Measurements from ENCODE around the gene CACHD1. TPM values are rescaled to one million over a fixed set of nuclear protein-coding genes. Genes with fewer than 3 reads are reported as not detected.

CACHD1 gene
- total RNA-seq, 1 experiment from 2014 or later = 8.4 TPM

DNA sequence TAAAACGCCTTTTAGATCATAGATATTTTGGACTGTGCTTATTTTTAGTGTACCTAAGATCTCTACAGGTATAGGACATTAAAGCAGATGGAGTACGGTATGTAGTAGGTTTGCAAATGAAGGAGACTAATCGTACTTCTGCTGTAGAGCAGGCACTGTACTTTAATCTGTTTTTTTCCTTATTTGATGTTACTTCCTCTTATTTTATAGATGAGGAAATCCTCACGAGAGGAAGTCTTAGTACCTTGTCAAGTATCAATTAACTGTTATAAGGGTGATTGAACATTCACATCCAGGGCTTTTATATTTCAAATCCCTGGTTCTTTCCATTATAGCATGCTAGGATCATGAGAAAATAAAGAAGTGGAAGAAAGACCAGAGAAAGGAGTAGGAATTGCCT is 41.1 kb downstream of the CACHD1 start:
- CTCF ChIA-PET = no interaction called here
- BruUV-seq (replicated peaks) = no TSS peak

More for the DNA sequence above, 41.1 kb downstream of the CACHD1 start:
- Histone ChIP-seq H3K9ac (ENCODE audit: low read length) (no peak overlapping the region), H3K4me3 (replicated peaks in 1 of 2; ENCODE audit: low read depth in 1 of 2, low read length in 2 of 2) (no peak overlapping the region), H2AFZ (ENCODE audit: low read depth, low read length, poor library complexity, severe bottlenecking) (no peak overlapping the region), H3K9me3 (ENCODE audit: control insufficient read depth in 1 of 2, insufficient read depth in 1 of 2, low read depth in 1 of 2, low read length in 2 of 2) (no peaks in the 10 kb centered on the region), H4K20me1 (ENCODE audit: insufficient read depth) (no peaks in the 10 kb centered on the region; the same call in 1 of the 2 replicates), H3K79me2 (ENCODE audit: insufficient read depth, low read length) (no peaks in the 10 kb centered on the region), H3K4me2 (ENCODE audit: low read length) (no peak overlapping the region), H3K27ac (ENCODE audit: low read depth, low read length) (no peak overlapping the region), H3K36me3 (ENCODE audit: control insufficient read depth in 1 of 2, insufficient read depth in 2 of 2, low read length in 2 of 2) (no peaks in the 10 kb centered on the region), H3K27me3 (ENCODE audit: insufficient read depth, low read length) (no peaks in the 10 kb centered on the region), H3K4me1 (ENCODE audit: control insufficient read depth in 1 of 2, insufficient read depth in 2 of 2, low read length in 2 of 2) (peaks cover 4 to 8% of the 10 kb centered on the region in 2 experiments; a peak in 3 of 4 replicates), H3K9me2 (ENCODE audit: insufficient read depth) (no peaks in the 10 kb centered on the region)
- ATAC-seq (no peak), DNase-seq (ENCODE audit: low read depth, low spot score) (no peak)
- intact Hi-C loops (cut with micrococcal nuclease) = no loop called here
- TF ChIP-seq CBX3 (IDR thresholded peaks at IDR 0.05; ENCODE audit: low read depth) = no peak
- no peak for TF ChIP-seq SRF (IDR thresholded peaks at IDR 0.05; ENCODE audit: low read depth)
- no peak for TF ChIP-seq POLR2A (IDR thresholded peaks at IDR 0.05; ENCODE audit: borderline replicate concordance, extremely low read depth, insufficient read depth, insufficient read length)
- no peak for TF ChIP-seq EZH2 (IDR thresholded peaks at IDR 0.05)
- TF ChIP-seq JUND (IDR thresholded peaks at IDR 0.05) = no peak
- TF ChIP-seq FOSL1 (IDR thresholded peaks at IDR 0.05; ENCODE audit: low read depth) = no peak
- no peak for TF ChIP-seq TCF7L2 (IDR thresholded peaks at IDR 0.05; ENCODE audit: borderline replicate concordance, extremely low read depth, insufficient read depth, insufficient read length)
- TF ChIP-seq EGR1 (IDR thresholded peaks at IDR 0.05; ENCODE audit: low read depth) = no peak
- TF ChIP-seq RAD21 (IDR thresholded peaks at IDR 0.05; ENCODE audit: low read depth) = no peak
- TF ChIP-seq YY1 (IDR thresholded peaks at IDR 0.05; ENCODE audit: extremely low read depth, insufficient replicate concordance, low read depth, low read length) = no peak
- TF ChIP-seq SP1 (IDR thresholded peaks at IDR 0.05; ENCODE audit: low read depth) = no peak
- no peak for TF ChIP-seq ZFX (IDR thresholded peaks at IDR 0.05)
- TF ChIP-seq, protein P1, sequence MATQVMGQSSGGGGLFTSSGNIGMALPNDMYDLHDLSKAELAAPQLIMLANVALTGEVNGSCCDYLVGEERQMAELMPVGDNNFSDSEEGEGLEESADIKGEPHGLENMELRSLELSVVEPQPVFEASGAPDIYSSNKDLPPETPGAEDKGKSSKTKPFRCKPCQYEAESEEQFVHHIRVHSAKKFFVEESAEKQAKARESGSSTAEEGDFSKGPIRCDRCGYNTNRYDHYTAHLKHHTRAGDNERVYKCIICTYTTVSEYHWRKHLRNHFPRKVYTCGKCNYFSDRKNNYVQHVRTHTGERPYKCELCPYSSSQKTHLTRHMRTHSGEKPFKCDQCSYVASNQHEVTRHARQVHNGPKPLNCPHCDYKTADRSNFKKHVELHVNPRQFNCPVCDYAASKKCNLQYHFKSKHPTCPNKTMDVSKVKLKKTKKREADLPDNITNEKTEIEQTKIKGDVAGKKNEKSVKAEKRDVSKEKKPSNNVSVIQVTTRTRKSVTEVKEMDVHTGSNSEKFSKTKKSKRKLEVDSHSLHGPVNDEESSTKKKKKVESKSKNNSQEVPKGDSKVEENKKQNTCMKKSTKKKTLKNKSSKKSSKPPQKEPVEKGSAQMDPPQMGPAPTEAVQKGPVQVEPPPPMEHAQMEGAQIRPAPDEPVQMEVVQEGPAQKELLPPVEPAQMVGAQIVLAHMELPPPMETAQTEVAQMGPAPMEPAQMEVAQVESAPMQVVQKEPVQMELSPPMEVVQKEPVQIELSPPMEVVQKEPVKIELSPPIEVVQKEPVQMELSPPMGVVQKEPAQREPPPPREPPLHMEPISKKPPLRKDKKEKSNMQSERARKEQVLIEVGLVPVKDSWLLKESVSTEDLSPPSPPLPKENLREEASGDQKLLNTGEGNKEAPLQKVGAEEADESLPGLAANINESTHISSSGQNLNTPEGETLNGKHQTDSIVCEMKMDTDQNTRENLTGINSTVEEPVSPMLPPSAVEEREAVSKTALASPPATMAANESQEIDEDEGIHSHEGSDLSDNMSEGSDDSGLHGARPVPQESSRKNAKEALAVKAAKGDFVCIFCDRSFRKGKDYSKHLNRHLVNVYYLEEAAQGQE (IDR thresholded peaks at IDR 0.05; ENCODE audit: low read depth) = no peak
- TF ChIP-seq, protein P2, sequence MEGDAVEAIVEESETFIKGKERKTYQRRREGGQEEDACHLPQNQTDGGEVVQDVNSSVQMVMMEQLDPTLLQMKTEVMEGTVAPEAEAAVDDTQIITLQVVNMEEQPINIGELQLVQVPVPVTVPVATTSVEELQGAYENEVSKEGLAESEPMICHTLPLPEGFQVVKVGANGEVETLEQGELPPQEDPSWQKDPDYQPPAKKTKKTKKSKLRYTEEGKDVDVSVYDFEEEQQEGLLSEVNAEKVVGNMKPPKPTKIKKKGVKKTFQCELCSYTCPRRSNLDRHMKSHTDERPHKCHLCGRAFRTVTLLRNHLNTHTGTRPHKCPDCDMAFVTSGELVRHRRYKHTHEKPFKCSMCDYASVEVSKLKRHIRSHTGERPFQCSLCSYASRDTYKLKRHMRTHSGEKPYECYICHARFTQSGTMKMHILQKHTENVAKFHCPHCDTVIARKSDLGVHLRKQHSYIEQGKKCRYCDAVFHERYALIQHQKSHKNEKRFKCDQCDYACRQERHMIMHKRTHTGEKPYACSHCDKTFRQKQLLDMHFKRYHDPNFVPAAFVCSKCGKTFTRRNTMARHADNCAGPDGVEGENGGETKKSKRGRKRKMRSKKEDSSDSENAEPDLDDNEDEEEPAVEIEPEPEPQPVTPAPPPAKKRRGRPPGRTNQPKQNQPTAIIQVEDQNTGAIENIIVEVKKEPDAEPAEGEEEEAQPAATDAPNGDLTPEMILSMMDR (IDR thresholded peaks at IDR 0.05 in 2 of 3, conservative IDR thresholded peaks at IDR 0.05 in 1 of 3; ENCODE audit: borderline replicate concordance in 1 of 3, insufficient read depth in 1 of 3, low read depth in 2 of 3, low read length in 2 of 3) = no peak
- TF ChIP-seq SIN3A (IDR thresholded peaks at IDR 0.05; ENCODE audit: low read depth) = no peak
- no peak for TF ChIP-seq ELF1 (IDR thresholded peaks at IDR 0.05; ENCODE audit: borderline replicate concordance, low read depth)
- TF ChIP-seq, protein P3, sequence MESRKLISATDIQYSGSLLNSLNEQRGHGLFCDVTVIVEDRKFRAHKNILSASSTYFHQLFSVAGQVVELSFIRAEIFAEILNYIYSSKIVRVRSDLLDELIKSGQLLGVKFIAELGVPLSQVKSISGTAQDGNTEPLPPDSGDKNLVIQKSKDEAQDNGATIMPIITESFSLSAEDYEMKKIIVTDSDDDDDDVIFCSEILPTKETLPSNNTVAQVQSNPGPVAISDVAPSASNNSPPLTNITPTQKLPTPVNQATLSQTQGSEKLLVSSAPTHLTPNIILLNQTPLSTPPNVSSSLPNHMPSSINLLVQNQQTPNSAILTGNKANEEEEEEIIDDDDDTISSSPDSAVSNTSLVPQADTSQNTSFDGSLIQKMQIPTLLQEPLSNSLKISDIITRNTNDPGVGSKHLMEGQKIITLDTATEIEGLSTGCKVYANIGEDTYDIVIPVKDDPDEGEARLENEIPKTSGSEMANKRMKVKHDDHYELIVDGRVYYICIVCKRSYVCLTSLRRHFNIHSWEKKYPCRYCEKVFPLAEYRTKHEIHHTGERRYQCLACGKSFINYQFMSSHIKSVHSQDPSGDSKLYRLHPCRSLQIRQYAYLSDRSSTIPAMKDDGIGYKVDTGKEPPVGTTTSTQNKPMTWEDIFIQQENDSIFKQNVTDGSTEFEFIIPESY (IDR thresholded peaks at IDR 0.05; ENCODE audit: extremely low read depth, insufficient replicate concordance, low read length) = no peak
- POLR2A ChIA-PET = no interaction called here
- RAD21 ChIA-PET (ENCODE audit: low non-redundant PET in 1 of 2, low total read pairs in 2 of 2, uncharacterized antibody in 2 of 2, unreplicated experiment in 2 of 2) = no interaction called here

All from HCT116 (cell line).